ENCODE measurements around the gene TNIK. TPM values are rescaled to one million over a fixed set of nuclear protein-coding genes. Genes with fewer than 3 reads are reported as not detected.

Gene TNIK
- total and polyA plus RNA-seq, 10 of the 15 experiments (the other 5 are each of a cell fraction or from before 2014, with no cell fraction given): 13.9 to 74.3 (median 48.2) TPM

DNA sequence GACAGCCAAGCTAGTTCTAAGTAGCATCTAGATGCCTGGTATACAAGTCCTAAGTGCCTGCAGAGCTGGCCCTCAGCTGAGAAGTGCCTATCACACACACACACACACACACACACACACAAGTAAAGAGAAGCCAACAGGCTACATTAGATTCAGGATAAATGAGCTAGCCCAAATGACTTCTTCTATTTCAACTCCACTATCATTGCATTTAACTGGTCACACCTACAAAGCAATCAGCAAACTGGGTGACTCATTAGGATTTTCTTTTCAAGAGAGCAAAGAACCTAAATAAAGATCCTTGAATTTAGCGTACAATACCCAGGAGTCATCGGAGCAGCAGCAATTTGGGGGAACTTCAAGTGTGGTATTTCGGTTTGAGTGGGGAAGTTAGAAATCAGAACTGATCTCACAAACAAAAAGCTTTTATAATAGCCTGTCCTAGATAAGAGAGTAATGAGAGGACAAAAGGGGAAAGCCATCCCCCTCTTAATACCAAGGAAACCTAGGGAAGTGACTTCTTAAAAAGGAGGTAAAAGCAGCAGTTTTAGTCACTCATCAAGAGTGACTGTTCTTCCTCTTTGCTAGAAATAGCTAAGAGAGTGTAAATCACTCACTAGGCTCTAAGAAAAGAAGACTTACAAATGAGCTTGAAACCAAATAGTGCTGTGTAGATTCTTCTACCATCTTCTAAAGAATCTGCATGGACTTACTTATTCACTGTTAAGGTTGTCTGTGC lies 112.7 kb downstream of the TNIK start (continued):
- TF ChIP-seq, protein P1, sequence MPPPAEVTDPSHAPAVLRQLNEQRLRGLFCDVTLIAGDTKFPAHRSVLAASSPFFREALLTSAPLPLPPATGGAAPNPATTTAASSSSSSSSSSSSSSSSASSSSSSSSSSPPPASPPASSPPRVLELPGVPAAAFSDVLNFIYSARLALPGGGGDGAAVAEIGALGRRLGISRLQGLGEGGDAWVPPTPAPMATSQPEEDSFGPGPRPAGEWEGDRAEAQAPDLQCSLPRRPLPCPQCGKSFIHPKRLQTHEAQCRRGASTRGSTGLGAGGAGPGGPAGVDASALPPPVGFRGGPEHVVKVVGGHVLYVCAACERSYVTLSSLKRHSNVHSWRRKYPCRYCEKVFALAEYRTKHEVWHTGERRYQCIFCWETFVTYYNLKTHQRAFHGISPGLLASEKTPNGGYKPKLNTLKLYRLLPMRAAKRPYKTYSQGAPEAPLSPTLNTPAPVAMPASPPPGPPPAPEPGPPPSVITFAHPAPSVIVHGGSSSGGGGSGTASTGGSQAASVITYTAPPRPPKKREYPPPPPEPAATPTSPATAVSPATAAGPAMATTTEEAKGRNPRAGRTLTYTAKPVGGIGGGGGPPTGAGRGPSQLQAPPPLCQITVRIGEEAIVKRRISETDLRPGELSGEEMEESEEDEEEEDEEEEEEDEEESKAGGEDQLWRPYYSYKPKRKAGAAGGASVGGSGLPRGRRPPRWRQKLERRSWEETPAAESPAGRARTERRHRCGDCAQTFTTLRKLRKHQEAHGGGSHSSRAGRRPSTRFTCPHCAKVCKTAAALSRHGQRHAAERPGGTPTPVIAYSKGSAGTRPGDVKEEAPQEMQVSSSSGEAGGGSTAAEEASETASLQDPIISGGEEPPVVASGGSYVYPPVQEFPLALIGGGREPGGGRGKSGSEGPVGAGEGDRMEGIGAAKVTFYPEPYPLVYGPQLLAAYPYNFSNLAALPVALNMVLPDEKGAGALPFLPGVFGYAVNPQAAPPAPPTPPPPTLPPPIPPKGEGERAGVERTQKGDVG (CRISPR knock-in tag; IDR thresholded peaks at IDR 0.05): no peak
- TF ChIP-seq EGR1 (IDR thresholded peaks at IDR 0.05; ENCODE audit: borderline replicate concordance in 1 of 2, low read depth in 2 of 2, low read length in 2 of 2) (no peak), ZNF384 (IDR thresholded peaks at IDR 0.05; ENCODE audit: borderline replicate concordance, low read depth, low read length) (0 out of 2 replicates have a peak, but pooled peaks have one; percentile 5), NRF1 (conservative IDR thresholded peaks at IDR 0.05; ENCODE audit: low read depth, low read length) (no peak), ZNF24 (IDR thresholded peaks at IDR 0.05) (no peak; the same call in none of the 2 replicates), PAX5 (IDR thresholded peaks at IDR 0.05; ENCODE audit: borderline replicate concordance, low read depth, low read length) (0 out of 2 replicates have a peak, but pooled peaks have one; percentile 21), SREBF2 (IDR thresholded peaks at IDR 0.05; ENCODE audit: low read length) (no peak), SP1 (IDR thresholded peaks at IDR 0.05; ENCODE audit: low read depth, low read length) (no peak), NFXL1 (IDR thresholded peaks at IDR 0.05; ENCODE audit: borderline replicate concordance) (no peak), ATF7 (IDR thresholded peaks at IDR 0.05; ENCODE audit: low read depth) (peak; percentile 67; the same call in 1 of the 2 replicates), JUND (IDR thresholded peaks at IDR 0.05; ENCODE audit: low read depth, low read length) (0 out of 2 replicates have a peak, but pooled peaks have one; percentile 21), TCF7 (IDR thresholded peaks at IDR 0.05; ENCODE audit: borderline replicate concordance) (no peak; the same call in 1 of the 2 replicates), CHD2 (IDR thresholded peaks at IDR 0.05; ENCODE audit: borderline replicate concordance, low read depth, low read length) (no peak), ESRRA (IDR thresholded peaks at IDR 0.05; ENCODE audit: low read length) (no peak), SPI1 (IDR thresholded peaks at IDR 0.05; ENCODE audit: borderline replicate concordance, insufficient read depth, low read depth, low read length) (peak; percentile 49; the same call in 1 of the 2 replicates), NR2F1 (conservative IDR thresholded peaks at IDR 0.05) (peak; percentile 28; the same call in 1 of the 2 replicates)
- TF ChIP-seq, protein P2, sequence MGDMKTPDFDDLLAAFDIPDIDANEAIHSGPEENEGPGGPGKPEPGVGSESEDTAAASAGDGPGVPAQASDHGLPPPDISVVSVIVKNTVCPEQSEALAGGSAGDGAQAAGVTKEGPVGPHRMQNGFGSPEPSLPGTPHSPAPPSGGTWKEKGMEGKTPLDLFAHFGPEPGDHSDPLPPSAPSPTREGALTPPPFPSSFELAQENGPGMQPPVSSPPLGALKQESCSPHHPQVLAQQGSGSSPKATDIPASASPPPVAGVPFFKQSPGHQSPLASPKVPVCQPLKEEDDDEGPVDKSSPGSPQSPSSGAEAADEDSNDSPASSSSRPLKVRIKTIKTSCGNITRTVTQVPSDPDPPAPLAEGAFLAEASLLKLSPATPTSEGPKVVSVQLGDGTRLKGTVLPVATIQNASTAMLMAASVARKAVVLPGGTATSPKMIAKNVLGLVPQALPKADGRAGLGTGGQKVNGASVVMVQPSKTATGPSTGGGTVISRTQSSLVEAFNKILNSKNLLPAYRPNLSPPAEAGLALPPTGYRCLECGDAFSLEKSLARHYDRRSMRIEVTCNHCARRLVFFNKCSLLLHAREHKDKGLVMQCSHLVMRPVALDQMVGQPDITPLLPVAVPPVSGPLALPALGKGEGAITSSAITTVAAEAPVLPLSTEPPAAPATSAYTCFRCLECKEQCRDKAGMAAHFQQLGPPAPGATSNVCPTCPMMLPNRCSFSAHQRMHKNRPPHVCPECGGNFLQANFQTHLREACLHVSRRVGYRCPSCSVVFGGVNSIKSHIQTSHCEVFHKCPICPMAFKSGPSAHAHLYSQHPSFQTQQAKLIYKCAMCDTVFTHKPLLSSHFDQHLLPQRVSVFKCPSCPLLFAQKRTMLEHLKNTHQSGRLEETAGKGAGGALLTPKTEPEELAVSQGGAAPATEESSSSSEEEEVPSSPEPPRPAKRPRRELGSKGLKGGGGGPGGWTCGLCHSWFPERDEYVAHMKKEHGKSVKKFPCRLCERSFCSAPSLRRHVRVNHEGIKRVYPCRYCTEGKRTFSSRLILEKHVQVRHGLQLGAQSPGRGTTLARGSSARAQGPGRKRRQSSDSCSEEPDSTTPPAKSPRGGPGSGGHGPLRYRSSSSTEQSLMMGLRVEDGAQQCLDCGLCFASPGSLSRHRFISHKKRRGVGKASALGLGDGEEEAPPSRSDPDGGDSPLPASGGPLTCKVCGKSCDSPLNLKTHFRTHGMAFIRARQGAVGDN (IDR thresholded peaks at IDR 0.05): 0 out of 2 replicates have a peak, but pooled peaks have one; percentile 22
- TF ChIP-seq, protein P3, sequence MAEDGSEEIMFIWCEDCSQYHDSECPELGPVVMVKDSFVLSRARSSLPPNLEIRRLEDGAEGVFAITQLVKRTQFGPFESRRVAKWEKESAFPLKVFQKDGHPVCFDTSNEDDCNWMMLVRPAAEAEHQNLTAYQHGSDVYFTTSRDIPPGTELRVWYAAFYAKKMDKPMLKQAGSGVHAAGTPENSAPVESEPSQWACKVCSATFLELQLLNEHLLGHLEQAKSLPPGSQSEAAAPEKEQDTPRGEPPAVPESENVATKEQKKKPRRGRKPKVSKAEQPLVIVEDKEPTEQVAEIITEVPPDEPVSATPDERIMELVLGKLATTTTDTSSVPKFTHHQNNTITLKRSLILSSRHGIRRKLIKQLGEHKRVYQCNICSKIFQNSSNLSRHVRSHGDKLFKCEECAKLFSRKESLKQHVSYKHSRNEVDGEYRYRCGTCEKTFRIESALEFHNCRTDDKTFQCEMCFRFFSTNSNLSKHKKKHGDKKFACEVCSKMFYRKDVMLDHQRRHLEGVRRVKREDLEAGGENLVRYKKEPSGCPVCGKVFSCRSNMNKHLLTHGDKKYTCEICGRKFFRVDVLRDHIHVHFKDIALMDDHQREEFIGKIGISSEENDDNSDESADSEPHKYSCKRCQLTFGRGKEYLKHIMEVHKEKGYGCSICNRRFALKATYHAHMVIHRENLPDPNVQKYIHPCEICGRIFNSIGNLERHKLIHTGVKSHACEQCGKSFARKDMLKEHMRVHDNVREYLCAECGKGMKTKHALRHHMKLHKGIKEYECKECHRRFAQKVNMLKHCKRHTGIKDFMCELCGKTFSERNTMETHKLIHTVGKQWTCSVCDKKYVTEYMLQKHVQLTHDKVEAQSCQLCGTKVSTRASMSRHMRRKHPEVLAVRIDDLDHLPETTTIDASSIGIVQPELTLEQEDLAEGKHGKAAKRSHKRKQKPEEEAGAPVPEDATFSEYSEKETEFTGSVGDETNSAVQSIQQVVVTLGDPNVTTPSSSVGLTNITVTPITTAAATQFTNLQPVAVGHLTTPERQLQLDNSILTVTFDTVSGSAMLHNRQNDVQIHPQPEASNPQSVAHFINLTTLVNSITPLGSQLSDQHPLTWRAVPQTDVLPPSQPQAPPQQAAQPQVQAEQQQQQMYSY (CRISPR knock-in tag; IDR thresholded peaks at IDR 0.05): no peak

All from GM12878 (cell line).